Common myeloid progenitor, CD34-positive (primary cell): ENCODE data around the gene PTPRT.

ENCODE experiments used
- CTCF ChIA-PET: fragments of 350-600 bp; sonication (Branson Sonifier 250); formaldehyde crosslinking; loops from one replicate; lab custom pipeline; 2021; ENCODE audit warnings: antibody characterized with exemption; lab: Charles Lee
- POLR2A ChIA-PET: fragments of 350-600 bp; sonication (Branson Sonifier 250); formaldehyde crosslinking; loops from one replicate; lab custom pipeline; 2021; ENCODE audit warnings: antibody characterized with exemption; lab: Charles Lee
- DNase-seq, 3 donors: peaks; one replicate each; pipeline versions ENCODE4 v3.0.0 to v3.0.0-alpha.2; 2013
- H3K27ac ChIP-seq, 2 experiments: 1 replicate in 1 of 2; 2 replicates in 1 of 2; pipeline ENCODE4 v1.7.0; 2013; ENCODE audit warnings: inconsistent platforms in 2 of 2, low read length in 2 of 2, mild to moderate bottlenecking in 2 of 2, low read depth in 1 of 2, moderate library complexity in 1 of 2; ENCODE audit not compliant: severe bottlenecking in 2 of 2, insufficient read depth in 1 of 2, poor library complexity in 1 of 2
- H3K27me3 ChIP-seq, 5 experiments: replicated peaks in 2 of 5; 1 replicate in 3 of 5; 2 replicates in 2 of 5; pipeline versions ENCODE4 v1.6.1 to v1.7.0; 2013; ENCODE audit warnings: low read length in 4 of 5, mild to moderate bottlenecking in 2 of 5, moderate library complexity in 2 of 5, inconsistent platforms in 1 of 5; ENCODE audit not compliant: insufficient read depth in 5 of 5, control insufficient read depth in 4 of 5
- H3K36me3 ChIP-seq, 4 experiments: 1 replicate in 2 of 4; 2 replicates in 2 of 4; pipeline versions ENCODE4 v1.6.1 to v1.7.0; 2013; ENCODE audit warnings: low read length in 3 of 4, control low read depth in 1 of 4, mild to moderate bottlenecking in 1 of 4; ENCODE audit not compliant: control insufficient read depth in 4 of 4, insufficient read depth in 4 of 4
- H3K4me1 ChIP-seq, 4 experiments: 1 replicate in 3 of 4; 2 replicates in 1 of 4; pipeline versions ENCODE4 v1.6.1 to v1.7.1; 2013; ENCODE audit warnings: low read length in 3 of 4, mild to moderate bottlenecking in 3 of 4, control low read depth in 1 of 4, inconsistent platforms in 1 of 4, moderate library complexity in 1 of 4; ENCODE audit not compliant: control insufficient read depth in 4 of 4, insufficient read depth in 4 of 4; ENCODE audit errors: control extremely low read depth in 1 of 4
- H3K4me3 ChIP-seq, 7 experiments: 1 replicate in 4 of 7; 2 replicates in 3 of 7; pipeline versions ENCODE4 v1.5.1 to v1.7.0; 2013; ENCODE audit warnings: mild to moderate bottlenecking in 7 of 7, low read length in 6 of 7, moderate library complexity in 6 of 7, inconsistent platforms in 2 of 7, low read depth in 2 of 7, control low read depth in 1 of 7; ENCODE audit not compliant: insufficient read depth in 4 of 7, control insufficient read depth in 1 of 7; ENCODE audit errors: extremely low read depth in 1 of 7
- H3K9me3 ChIP-seq, 5 experiments: 1 replicate in 4 of 5; 2 replicates in 1 of 5; pipeline versions ENCODE4 v1.6.1 to v1.7.1; 2013; ENCODE audit warnings: low read length in 4 of 5, mild to moderate bottlenecking in 2 of 5, inconsistent platforms in 1 of 5, low read depth in 1 of 5, moderate library complexity in 1 of 5; ENCODE audit not compliant: control insufficient read depth in 4 of 5, insufficient read depth in 2 of 5; ENCODE audit errors: control extremely low read depth in 1 of 5
- WGBS: methylation state at CpG from one replicate; pipeline ENCODE4 v1.1.5; 2013; ENCODE audit not compliant: insufficient coverage; 5-methylcytosine and 5-hydroxymethylcytosine counted together

PTPRT gene

GRCh38 chr20:42613076-42613475, 576.6 kb downstream of the PTPRT start:
- Histone ChIP-seq H3K9me3 (no peaks in the 10 kb centered on the region), H3K36me3 (no peaks in the 10 kb centered on the region), H3K4me3 (no peak overlapping the region), H3K4me1 (no peaks in the 10 kb centered on the region), H3K27ac (no peak overlapping the region), H3K27me3 (peaks cover 0 to 2% (median 0%) of the 10 kb centered on the region in 5 experiments)
- WGBS = 100% methylated on average over 1 of the region's 3 CpGs
- ChIA-PET POLR2A (no interaction called here), CTCF (no interaction called here)
- no peak for DNase-seq

GRCh38 chr20:42611889-42612837, 577.5 kb downstream of the PTPRT start:
- H3K9me3 ChIP-seq = no peaks in the 10 kb centered on the region
- WGBS = 70% methylated on average over 4 of the region's 7 CpGs
- POLR2A ChIA-PET = no interaction called here

GRCh38 chr20:42611423-42611822, 578.3 kb downstream of the PTPRT start:
- Histone ChIP-seq H3K27me3 (peaks cover 0 to 2% (median 0%) of the 10 kb centered on the region in 5 experiments), H3K4me1 (no peaks in the 10 kb centered on the region), H3K27ac (no peak overlapping the region), H3K4me3 (no peak overlapping the region), H3K36me3 (no peaks in the 10 kb centered on the region), H3K9me3 (no peaks in the 10 kb centered on the region)
- POLR2A ChIA-PET = no interaction called here
- no peak for DNase-seq
- 95% methylated on average over 4 of the region's 4 CpGs for WGBS
- CTCF ChIA-PET = no interaction called here

More at GRCh38 chr20:42611889-42612837, 577.5 kb downstream of the PTPRT start:
- no peaks in the 10 kb centered on the region for H3K36me3 ChIP-seq
- H3K27ac ChIP-seq = no peak overlapping the region
- peaks cover 0 to 2% (median 0%) of the 10 kb centered on the region in 5 experiments for H3K27me3 ChIP-seq
- no peak overlapping the region for H3K4me3 ChIP-seq
- H3K4me1 ChIP-seq = no peaks in the 10 kb centered on the region
- CTCF ChIA-PET = no interaction called here
- no peak for DNase-seq

- 100% methylated on average over 1 of the region's 4 CpGs for WGBS
- H3K27ac ChIP-seq = no peak overlapping the region
- ChIA-PET CTCF (no interaction called here), POLR2A (no interaction called here)
- no peaks in the 10 kb centered on the region for H3K4me1 ChIP-seq
- peaks cover 0 to 2% (median 0%) of the 10 kb centered on the region in 5 experiments for H3K27me3 ChIP-seq
- no peak overlapping the region for H3K4me3 ChIP-seq
- H3K9me3 ChIP-seq = no peaks in the 10 kb centered on the region
- no peak for DNase-seq
- no peaks in the 10 kb centered on the region for H3K36me3 ChIP-seq
Observed at GRCh38 chr20:42610070-42610469, 579.6 kb downstream of the PTPRT start.

GRCh38 chr20:42609618-42610017, 580.1 kb downstream of the PTPRT start:
- POLR2A ChIA-PET = no interaction called here
- DNase-seq = no peak
- Histone ChIP-seq H3K27me3 (peaks cover 0 to 2% (median 0%) of the 10 kb centered on the region in 5 experiments), H3K9me3 (no peaks in the 10 kb centered on the region), H3K4me1 (no peaks in the 10 kb centered on the region), H3K27ac (no peak overlapping the region), H3K36me3 (no peaks in the 10 kb centered on the region), H3K4me3 (no peak overlapping the region)
- WGBS = 29% methylated on average over 1 of the region's 4 CpGs
- CTCF ChIA-PET = no interaction called here

GRCh38 chr20:42604998-42605956, 584.4 kb downstream of the PTPRT start:
- Histone ChIP-seq H3K4me1 (no peaks in the 10 kb centered on the region), H3K9me3 (no peaks in the 10 kb centered on the region), H3K27me3 (peaks cover 0 to 2% (median 0%) of the 10 kb centered on the region in 5 experiments), H3K36me3 (no peaks in the 10 kb centered on the region), H3K27ac (no peak overlapping the region), H3K4me3 (no peak overlapping the region)
- no peak for DNase-seq
- WGBS = 82% methylated on average over 9 of the region's 13 CpGs
- ChIA-PET CTCF (no interaction called here), POLR2A (no interaction called here)
